T1000 (cell line): ENCODE data around the gene GRPEL1.
"Not testable (repeated sequence)": the region's sequence is repeated elsewhere in the genome, so short reads cannot be mapped to it uniquely, and the experiment has no call there.

Experiments
- DNase-seq: peaks from one replicate; lab custom pipeline; 2025; ENCODE audit warnings: mixed read lengths; lab: John Stamatoyannopoulos, UW

GRPEL1 gene

DNA sequence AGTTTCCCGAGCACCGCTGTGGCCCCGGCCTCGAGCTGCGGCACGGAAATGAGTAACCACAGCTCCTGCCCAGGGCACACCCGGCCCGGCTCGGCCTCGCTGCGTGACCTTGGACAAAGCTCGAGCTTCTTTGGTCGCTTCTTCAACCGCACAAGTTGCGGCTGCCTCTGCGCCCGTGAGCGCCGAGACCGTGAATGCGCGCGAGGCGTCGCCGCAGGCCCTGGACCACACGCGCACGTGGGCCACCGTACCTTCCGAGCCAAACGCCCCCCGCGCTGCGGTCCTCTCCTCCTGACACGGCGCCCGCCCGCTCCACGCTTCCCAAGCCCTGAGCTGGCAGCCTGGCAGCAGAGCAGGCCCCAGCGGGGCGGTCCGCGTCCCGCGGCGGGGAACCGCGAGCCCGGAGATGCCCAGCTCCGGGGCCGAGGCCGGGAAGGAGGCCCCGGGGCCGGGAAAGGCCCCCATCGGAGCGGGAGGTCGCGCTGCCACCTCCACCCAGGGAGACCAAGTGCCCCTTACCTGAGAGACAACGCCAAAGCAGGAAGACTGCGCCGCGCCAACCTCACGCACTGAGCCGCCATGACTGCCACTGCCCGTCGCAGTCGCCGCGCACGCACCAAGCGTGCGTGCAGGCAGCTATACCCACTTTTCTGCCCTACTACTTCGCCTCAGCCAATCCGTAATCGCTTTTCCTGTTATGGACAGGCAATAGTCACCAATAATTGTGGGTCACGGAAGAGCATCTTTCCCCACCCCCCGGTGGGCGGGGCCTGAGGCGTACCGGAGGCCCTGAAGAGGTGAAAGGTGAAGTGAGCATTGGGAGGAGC is at the start of gene GRPEL1:
Gene GRPEL1, minus strand, starts transcription at position 613 of the 827 bp plus-strand sequence. Its CDS starts 32 bp downstream, at position 581.
- DNase-seq: peak; percentile 96

- DNase-seq: no peak
Measured at GRCh38 chr4:7116705-7117104, 48.8 kb upstream of the GRPEL1 start.

- no peak for DNase-seq
Measured at GRCh38 chr4:7115557-7116340, 47.9 kb upstream of the GRPEL1 start.

GRCh38 chr4:7112656-7113055 is 44.8 kb upstream of the GRPEL1 start:
- no peak for DNase-seq

DNA sequence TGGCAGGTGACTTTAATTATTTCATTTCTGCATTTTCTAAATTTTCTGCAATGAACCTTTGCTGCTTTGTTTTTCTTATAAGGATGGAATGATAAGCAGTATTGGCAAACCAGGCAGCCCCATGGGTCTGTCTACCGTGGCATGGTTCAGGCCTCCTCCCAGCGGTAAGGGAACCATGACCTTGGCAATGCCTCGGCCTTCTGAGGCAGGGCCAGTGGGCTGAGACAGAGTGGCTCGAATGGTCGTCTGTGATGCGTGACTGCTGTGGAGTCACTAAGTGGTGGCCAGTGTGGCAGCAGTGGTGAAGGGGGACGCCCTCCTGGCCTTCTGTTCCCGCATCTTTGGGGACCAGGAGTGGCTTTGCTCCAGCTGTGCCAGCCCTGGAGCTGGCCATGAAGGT is 43.6 kb upstream of the GRPEL1 start:
- DNase-seq: no peak

- no peak for DNase-seq
Measured at GRCh38 chr4:7110546-7110945, 42.7 kb upstream of the GRPEL1 start.

- no peak for DNase-seq
Measured at GRCh38 chr4:7109169-7109568, 41.3 kb upstream of the GRPEL1 start.

- no peak for DNase-seq
Measured at GRCh38 chr4:7108660-7109059, 40.8 kb upstream of the GRPEL1 start.

- DNase-seq: no peak
Measured at GRCh38 chr4:7108046-7108625, 40.3 kb upstream of the GRPEL1 start.

DNA sequence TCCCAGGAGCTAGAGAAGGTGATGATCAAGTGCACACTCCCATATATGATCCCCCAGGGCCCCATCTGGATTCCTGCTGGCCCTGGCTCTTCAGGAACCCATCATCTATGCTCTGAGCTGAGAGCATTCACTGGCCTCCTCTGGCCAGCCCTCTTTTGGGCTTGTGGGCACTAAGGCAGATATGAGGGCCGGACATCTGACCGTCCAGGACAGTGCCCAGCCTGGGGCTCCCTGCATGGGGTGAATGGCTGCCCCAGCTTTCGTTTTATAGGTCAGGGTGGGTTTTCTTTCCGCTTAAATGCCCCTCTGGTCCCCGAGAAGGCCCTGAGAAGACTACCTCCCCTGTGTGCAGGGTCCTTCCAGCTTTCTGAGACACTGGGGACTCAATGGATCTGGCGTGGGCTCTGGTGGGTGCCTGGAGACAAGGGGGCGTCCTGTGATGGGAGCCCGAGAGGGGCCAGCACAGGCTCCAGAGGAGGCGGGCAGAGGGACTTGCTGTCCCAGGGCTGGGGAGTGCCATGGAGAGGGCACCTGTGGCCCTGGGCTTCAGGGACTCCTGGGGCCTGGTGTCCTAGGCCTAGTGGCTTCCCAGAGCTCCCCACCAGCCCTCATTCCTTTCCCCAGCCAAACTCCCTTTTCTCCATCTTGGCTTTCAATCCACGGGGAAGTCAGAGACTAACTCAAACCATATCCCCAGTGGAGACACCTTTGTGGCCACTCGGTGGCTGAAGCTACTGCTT is 39.5 kb upstream of the GRPEL1 start:
- no peak for DNase-seq

DNA sequence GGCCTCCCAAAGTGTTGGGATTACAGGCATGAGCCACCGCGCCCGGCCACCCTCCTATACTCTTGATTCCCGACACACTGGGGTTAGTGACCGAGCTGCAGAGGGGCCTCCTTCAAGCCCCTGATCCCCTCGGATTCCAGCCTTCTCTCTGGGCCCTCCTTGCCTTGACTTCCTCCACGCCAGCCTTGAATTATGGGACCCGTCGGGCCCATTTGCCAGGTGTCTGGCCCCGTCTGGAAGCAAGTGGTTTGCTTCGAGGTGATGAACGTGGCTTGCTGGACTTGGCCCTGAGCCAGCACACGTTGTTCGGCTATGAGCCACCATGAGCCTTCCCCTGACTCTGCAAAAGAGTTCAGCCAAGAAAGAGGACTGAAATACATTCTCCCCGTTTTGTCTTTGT is 37.4 kb upstream of the GRPEL1 start:
- DNase-seq: no peak

DNA sequence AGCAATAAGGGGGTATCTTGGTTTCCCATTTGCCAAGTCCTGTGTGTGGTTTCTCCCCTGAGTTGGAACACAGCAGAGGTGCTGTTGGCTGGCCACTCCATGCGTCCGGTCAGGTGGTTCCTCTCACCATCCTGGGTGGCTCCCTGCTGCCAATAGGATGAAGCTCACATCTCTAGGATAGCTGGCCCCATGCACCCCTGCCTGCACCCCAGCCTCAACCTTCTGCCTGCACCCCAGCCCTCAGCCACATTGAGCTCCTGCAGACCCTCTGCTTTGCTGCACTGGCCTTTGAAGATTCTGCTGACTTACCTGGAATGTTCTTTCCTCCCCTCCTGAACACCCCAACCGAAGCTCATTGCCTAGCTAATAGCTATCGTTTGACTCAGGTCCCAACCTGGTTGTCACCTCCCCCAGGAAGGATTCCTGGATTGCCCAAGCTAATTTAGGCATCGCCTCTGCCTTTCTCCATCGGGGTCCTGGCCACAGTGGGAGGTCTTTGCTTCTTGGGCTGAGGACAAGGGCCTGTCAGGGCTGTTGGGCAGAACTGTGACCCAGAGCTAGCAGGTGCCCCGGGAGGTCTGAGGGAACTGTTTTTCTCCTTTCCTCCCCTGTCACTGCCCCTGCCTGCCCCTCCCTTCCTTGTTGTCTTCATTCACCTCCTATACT is 36.6 kb upstream of the GRPEL1 start:
- DNase-seq: no peak

GRCh38 chr4:7103607-7104365 is 35.9 kb upstream of the GRPEL1 start:
- no peak for DNase-seq

DNA sequence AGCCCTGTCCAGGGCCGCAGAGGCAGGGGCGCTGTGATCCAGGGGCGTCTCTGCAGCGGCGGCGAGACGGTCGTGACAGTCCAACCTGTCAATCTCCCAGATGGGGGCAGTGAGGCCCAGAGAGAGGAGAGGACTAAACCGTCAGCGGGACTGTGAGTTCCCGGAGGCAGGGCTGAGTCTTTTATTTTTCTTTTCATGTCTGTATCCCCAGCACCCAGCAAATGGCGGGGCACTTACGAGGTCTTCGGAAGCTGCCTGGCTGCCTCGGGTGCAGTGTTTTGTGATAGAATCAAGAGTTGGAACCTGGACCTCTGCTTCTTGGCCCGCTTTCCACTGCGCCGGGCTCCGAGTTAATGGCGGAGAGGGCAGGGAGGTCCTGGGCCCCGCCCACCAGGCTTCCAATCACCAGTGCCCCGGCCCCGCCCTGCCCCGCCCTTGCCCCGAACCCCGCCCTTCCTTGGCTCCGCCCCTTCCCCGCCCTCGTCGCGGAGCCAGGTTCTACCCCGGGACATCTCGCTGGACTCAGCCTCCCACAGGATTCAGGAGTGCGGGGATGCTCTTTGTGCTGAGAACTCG is 35.3 kb upstream of the GRPEL1 start:
- DNase-seq: peak; percentile 69

GRCh38 chr4:7102516-7102909 is 34.6 kb upstream of the GRPEL1 start:
- not testable (repeated sequence) for DNase-seq

GRCh38 chr4:7101692-7102515 is 34.0 kb upstream of the GRPEL1 start:
- no peak for DNase-seq

DNA sequence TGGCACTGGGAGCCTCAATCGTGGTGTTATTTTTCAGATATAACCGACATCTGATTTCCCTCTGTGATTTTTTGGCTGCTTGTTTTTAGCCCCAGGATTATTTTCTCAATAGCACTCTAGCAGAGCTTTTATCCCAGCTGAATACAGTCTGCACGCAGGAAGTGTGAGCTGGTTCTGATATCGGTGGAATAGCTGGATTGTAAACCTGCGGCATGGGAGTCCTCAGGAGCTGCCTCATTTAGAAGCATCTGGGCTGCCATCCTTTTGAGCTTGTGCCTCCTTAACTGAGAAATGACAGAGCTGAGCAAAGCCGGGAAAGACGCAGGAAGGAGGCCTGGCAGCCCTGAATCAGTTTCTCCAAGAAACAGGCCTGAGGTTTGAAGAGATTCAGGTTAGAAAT is 28.4 kb upstream of the GRPEL1 start:
- DNase-seq: no peak

DNA sequence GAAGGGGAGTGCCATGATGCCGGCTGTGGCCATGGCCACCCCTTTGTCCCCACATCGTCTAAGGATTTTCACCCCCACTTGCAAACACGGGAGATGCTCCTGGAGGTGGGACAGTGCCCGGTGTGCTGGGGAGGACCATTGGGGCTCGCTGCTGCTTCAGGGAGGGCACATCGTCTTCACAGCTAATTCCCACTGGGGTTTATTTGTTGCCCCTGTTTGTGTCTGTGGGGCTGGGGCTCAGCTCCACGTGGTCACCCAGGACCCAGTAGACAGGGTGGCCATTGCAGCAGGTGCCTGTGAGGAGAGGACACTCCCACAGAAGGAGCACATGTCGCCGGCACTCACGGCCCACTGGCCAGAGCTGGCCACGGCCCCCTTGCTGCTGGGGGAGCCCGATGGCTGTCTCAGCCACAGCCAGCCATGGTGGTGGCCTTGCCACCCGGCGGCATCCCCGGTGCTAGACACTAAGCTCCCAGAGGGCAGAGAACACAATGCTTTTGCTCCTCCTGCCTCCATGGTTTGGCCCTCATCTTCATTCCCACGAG is 27.8 kb upstream of the GRPEL1 start:
- DNase-seq: no peak

GRCh38 chr4:7094916-7095315 is 27.1 kb upstream of the GRPEL1 start:
- DNase-seq: no peak
